HL-60 (cell line): ENCODE measurements around the gene F2RL3.

Experiments used
- POLR2AphosphoS5 ChIP-seq: IDR thresholded peaks from 2 replicates; pipeline ENCODE4 v1.6.1; 2012; ENCODE audit warnings: low read depth
- TF ChIP-seq, protein P1 (sequence below): IDR thresholded peaks from one replicate; pipeline ENCODE4 v1.5.1; 2011; ENCODE audit warnings: low read length, control low read depth, inconsistent platforms; ENCODE audit not compliant: insufficient read depth

DNA sequence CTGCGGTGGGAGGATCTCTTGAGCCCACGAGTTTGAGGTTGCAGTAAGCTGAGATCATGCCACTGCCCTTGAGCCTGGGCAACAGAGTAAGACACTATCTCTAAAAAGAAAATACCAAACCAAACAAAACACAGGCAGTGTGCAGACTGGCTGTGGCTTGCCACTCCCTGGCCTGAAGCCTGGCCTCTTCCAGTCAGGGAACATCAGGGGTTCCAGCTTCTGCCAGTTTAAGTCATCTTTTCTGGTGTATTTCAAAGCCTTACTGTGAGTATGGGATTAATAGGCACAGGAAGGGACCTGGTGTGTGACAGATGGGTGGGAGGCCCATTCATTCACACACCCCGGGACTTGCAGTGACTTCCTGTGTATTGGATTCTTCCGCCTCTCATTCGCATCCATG lies 27.0 kb upstream of the F2RL3 start:
- TF ChIP-seq, protein P1, sequence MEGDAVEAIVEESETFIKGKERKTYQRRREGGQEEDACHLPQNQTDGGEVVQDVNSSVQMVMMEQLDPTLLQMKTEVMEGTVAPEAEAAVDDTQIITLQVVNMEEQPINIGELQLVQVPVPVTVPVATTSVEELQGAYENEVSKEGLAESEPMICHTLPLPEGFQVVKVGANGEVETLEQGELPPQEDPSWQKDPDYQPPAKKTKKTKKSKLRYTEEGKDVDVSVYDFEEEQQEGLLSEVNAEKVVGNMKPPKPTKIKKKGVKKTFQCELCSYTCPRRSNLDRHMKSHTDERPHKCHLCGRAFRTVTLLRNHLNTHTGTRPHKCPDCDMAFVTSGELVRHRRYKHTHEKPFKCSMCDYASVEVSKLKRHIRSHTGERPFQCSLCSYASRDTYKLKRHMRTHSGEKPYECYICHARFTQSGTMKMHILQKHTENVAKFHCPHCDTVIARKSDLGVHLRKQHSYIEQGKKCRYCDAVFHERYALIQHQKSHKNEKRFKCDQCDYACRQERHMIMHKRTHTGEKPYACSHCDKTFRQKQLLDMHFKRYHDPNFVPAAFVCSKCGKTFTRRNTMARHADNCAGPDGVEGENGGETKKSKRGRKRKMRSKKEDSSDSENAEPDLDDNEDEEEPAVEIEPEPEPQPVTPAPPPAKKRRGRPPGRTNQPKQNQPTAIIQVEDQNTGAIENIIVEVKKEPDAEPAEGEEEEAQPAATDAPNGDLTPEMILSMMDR: no peak
- TF ChIP-seq POLR2AphosphoS5: no peak
